Measurements from ENCODE around the gene ACVR2A. TPM values are rescaled to one million over a fixed set of nuclear protein-coding genes. Genes with fewer than 3 reads are reported as not detected.
A peak's percentile ranks its signal among the peaks of the same experiment; 100 is the strongest.

ACVR2A gene
- polyA plus RNA-seq, 12 donors = 18.8 to 145 (median 26.7) TPM

- DNase-seq = no peak
These were observed 6.6 kb downstream of the ACVR2A start for GRCh38 chr2:147851244-147851930.

- DNase-seq = no peak
These were observed 9.8 kb downstream of the ACVR2A start for GRCh38 chr2:147854557-147855134.

GRCh38 chr2:147855316-147855715 lies 10.5 kb downstream of the ACVR2A start:
- DNase-seq = no peak

- no peak for DNase-seq
These were observed 11.1 kb downstream of the ACVR2A start for GRCh38 chr2:147855977-147856376.

- DNase-seq = no peak
These were observed 15.2 kb downstream of the ACVR2A start for GRCh38 chr2:147860009-147860408.

- no peak for DNase-seq
These were observed 18.2 kb downstream of the ACVR2A start for GRCh38 chr2:147862859-147863516.

GRCh38 chr2:147863835-147864234 lies 19.0 kb downstream of the ACVR2A start:
- no peak for DNase-seq

- no peak for DNase-seq
These were observed 20.7 kb downstream of the ACVR2A start for GRCh38 chr2:147865560-147865959.

GRCh38 chr2:147867050-147867449 lies 22.2 kb downstream of the ACVR2A start:
- no peak for DNase-seq

GRCh38 chr2:147869934-147870333 lies 25.1 kb downstream of the ACVR2A start:
- DNase-seq = no peak

GRCh38 chr2:147872967-147873366 lies 28.1 kb downstream of the ACVR2A start:
- DNase-seq = no peak

GRCh38 chr2:147873859-147874483 lies 29.1 kb downstream of the ACVR2A start:
- no peak for DNase-seq

- DNase-seq = no peak
These were observed 35.0 kb downstream of the ACVR2A start for GRCh38 chr2:147879846-147880245.

- DNase-seq = no peak
These were observed 37.8 kb downstream of the ACVR2A start for GRCh38 chr2:147882631-147883030.

GRCh38 chr2:147884830-147885229 lies 40.0 kb downstream of the ACVR2A start:
- no peak for DNase-seq

- DNase-seq = no peak
These were observed 41.3 kb downstream of the ACVR2A start for GRCh38 chr2:147886136-147886535.

GRCh38 chr2:147888680-147889079 lies 43.9 kb downstream of the ACVR2A start:
- DNase-seq = no peak

- no peak for DNase-seq
These were observed 59.2 kb downstream of the ACVR2A start for GRCh38 chr2:147904051-147904450.

GRCh38 chr2:147909178-147909577 lies 64.3 kb downstream of the ACVR2A start:
- no peak for DNase-seq

GRCh38 chr2:147910990-147911473 lies 66.2 kb downstream of the ACVR2A start:
- DNase-seq = peak; percentile 75

GRCh38 chr2:147913701-147914480 lies 69.1 kb downstream of the ACVR2A start:
- DNase-seq = peak; percentile 14

GRCh38 chr2:147916067-147916466 lies 71.2 kb downstream of the ACVR2A start:
- no peak for DNase-seq

All from muscle of arm (tissue), 12 donors.